Neural cell (in vitro differentiated cells): ENCODE data around the gene SF3B1. TPM values are rescaled to one million over a fixed set of nuclear protein-coding genes. Genes with fewer than 3 reads are reported as not detected.

Source experiments
- H2AFZ ChIP-seq: fragments of 200-600, 300-800 bp; sonication (generic), shearing (Covaris generic); 2 replicates; pipeline ENCODE4 v1.6.0; 2014; ENCODE audit warnings: low read depth, mild to moderate bottlenecking, antibody characterized with exemption, low read length, moderate library complexity
- H3F3A ChIP-seq: fragments of 200-600 bp; shearing (Covaris generic); 2 replicates; pipeline ENCODE4 v1.6.1; 2016; ENCODE audit warnings: mild to moderate bottlenecking, moderate library complexity, mixed read lengths, antibody characterized with exemption, low read length; ENCODE audit not compliant: insufficient read depth, poor library complexity, severe bottlenecking
- H3K27ac ChIP-seq: fragments of 200-600, 300-800 bp; sonication (generic), shearing (Covaris generic); 2 replicates; pipeline ENCODE4 v1.5.1; 2014; ENCODE audit warnings: mild to moderate bottlenecking, low read length, moderate library complexity
- H3K27me3 ChIP-seq: fragments of 300-800, 200-600 bp; sonication (generic), shearing (Covaris generic); 2 replicates; pipeline ENCODE4 v1.6.0; 2014; ENCODE audit warnings: mild to moderate bottlenecking, low read depth, low read length, moderate library complexity; ENCODE audit not compliant: insufficient read depth
- H3K36me3 ChIP-seq: fragments of 300-800, 200-600 bp; sonication (generic), shearing (Covaris generic); 2 replicates; pipeline ENCODE4 v1.5.1; 2014; ENCODE audit warnings: mild to moderate bottlenecking, antibody characterized with exemption, low read length, moderate library complexity; ENCODE audit not compliant: insufficient read depth
- H3K4me2 ChIP-seq: fragments of 300-800, 200-600 bp; sonication (generic), shearing (Covaris generic); 2 replicates; pipeline ENCODE4 v1.6.0; 2014; ENCODE audit warnings: mild to moderate bottlenecking, low read length
- H3K4me3 ChIP-seq: fragments of 300-800, 200-600 bp; sonication (generic), shearing (Covaris generic); 2 replicates; pipeline ENCODE4 v1.5.1; 2014; ENCODE audit warnings: mild to moderate bottlenecking, low read length, moderate library complexity
- H3K79me2 ChIP-seq: fragments of 200-600 bp; shearing (Covaris generic); replicated peaks from 2 replicates; pipeline ENCODE4 v1.6.0; 2014; ENCODE audit warnings: mild to moderate bottlenecking, low read length, moderate library complexity; ENCODE audit not compliant: insufficient read depth
- H3K9ac ChIP-seq: fragments of 300-800, 200-600 bp; sonication (generic), shearing (Covaris generic); 2 replicates; pipeline ENCODE4 v1.6.1; 2016; ENCODE audit warnings: mild to moderate bottlenecking, low read length, mixed read lengths
- H3K9me2 ChIP-seq: fragments of 200-600 bp; shearing (Covaris generic); 2 replicates; pipeline ENCODE4 v1.6.1; 2016; ENCODE audit warnings: mild to moderate bottlenecking, low read length, mixed read lengths; ENCODE audit not compliant: insufficient read depth
- H3K9me3 ChIP-seq: fragments of 200-600, 300-800 bp; sonication (generic), shearing (Covaris generic); 2 replicates; pipeline ENCODE4 v1.6.1; 2016; ENCODE audit warnings: mild to moderate bottlenecking, mixed run types, low read length, moderate library complexity, mixed read lengths
- H4K20me1 ChIP-seq: fragments of 200-600 bp; shearing (Covaris generic); 2 replicates; pipeline ENCODE4 v1.6.1; 2016; ENCODE audit warnings: mild to moderate bottlenecking, mixed run types; ENCODE audit not compliant: insufficient read depth
- CTCF ChIP-seq: fragments of 450-650 bp; IDR thresholded peaks from 2 replicates; pipeline ENCODE4 v1.5.1; 2014; ENCODE audit warnings: antibody characterized with exemption, mild to moderate bottlenecking, moderate library complexity; ENCODE audit not compliant: poor library complexity, severe bottlenecking
- EP300 ChIP-seq: fragments of 450-650 bp; conservative IDR thresholded peaks from 2 replicates; pipeline ENCODE4 v1.6.1; 2014; ENCODE audit warnings: antibody characterized with exemption, mild to moderate bottlenecking, moderate library complexity; ENCODE audit not compliant: poor library complexity, severe bottlenecking
- EZH2 ChIP-seq: fragments of 200-600, 300-800 bp; shearing (Covaris generic), sonication (generic); IDR thresholded peaks from 2 replicates; pipeline ENCODE4 v1.6.1; 2014; ENCODE audit warnings: antibody characterized with exemption, low read length, borderline replicate concordance, mild to moderate bottlenecking; ENCODE audit not compliant: insufficient read depth, poor library complexity, severe bottlenecking
- MXI1 ChIP-seq: fragments of 450-650 bp; conservative IDR thresholded peaks from 2 replicates; pipeline ENCODE4 v1.6.1; 2014; ENCODE audit warnings: antibody characterized with exemption, mild to moderate bottlenecking; ENCODE audit not compliant: poor library complexity, severe bottlenecking
- POLR2AphosphoS5 ChIP-seq: IDR thresholded peaks from 2 replicates; pipeline ENCODE4 v1.6.1; 2012
- RAD21 ChIP-seq: fragments of 450-650 bp; conservative IDR thresholded peaks from 2 replicates; pipeline ENCODE4 v1.6.1; 2014; ENCODE audit warnings: antibody characterized with exemption, mild to moderate bottlenecking, moderate library complexity
- REST ChIP-seq: IDR thresholded peaks from 2 replicates; pipeline ENCODE4 v1.6.1; 2012; ENCODE audit warnings: borderline replicate concordance
- SMC3 ChIP-seq: fragments of 450-650 bp; conservative IDR thresholded peaks from 2 replicates; pipeline ENCODE4 v1.6.1; 2014; ENCODE audit warnings: antibody characterized with exemption, mild to moderate bottlenecking, moderate library complexity; ENCODE audit not compliant: poor library complexity
- TAF1 ChIP-seq: IDR thresholded peaks from 2 replicates; pipeline ENCODE4 v1.6.1; 2012; ENCODE audit warnings: low read depth
- polyA plus RNA-seq: library from polyadenylated mRNA; depleted of rRNA; stranded (reverse); fragments of >200 nt; gene quantifications from 2 replicates; pipeline ENCODE4 v1.2.3, GENCODE V29; 2014

Gene SF3B1
- polyA plus RNA-seq, 1 donor from 2014 or later = 1,143 TPM

GRCh38 chr2:197472166-197472565 lies 37.3 kb upstream of the SF3B1 start:
- Histone ChIP-seq H3K4me3 (no peak overlapping the region), H3K79me2 (no peaks in the 10 kb centered on the region), H3K9me2 (no peaks in the 10 kb centered on the region), H3F3A (no peaks in the 10 kb centered on the region), H3K9ac (no peak overlapping the region), H3K36me3 (no peaks in the 10 kb centered on the region), H3K9me3 (no peaks in the 10 kb centered on the region), H3K27ac (no peak overlapping the region), H3K4me2 (no peak overlapping the region), H2AFZ (no peak overlapping the region), H4K20me1 (no peaks in the 10 kb centered on the region), H3K27me3 (no peaks in the 10 kb centered on the region)
- no peak for TF ChIP-seq SMC3
- no peak for TF ChIP-seq CTCF
- TF ChIP-seq RAD21 = no peak
- no peak for TF ChIP-seq EZH2
- TF ChIP-seq REST = no peak
- TF ChIP-seq POLR2AphosphoS5 = no peak
- TF ChIP-seq EP300 = no peak
- no peak for TF ChIP-seq MXI1
- TF ChIP-seq TAF1 = no peak

GRCh38 chr2:197464175-197464574 lies 29.3 kb upstream of the SF3B1 start:
- Histone ChIP-seq H3F3A (no peaks in the 10 kb centered on the region), H3K4me2 (no peak overlapping the region), H3K9ac (no peak overlapping the region), H2AFZ (no peak overlapping the region), H3K9me3 (no peaks in the 10 kb centered on the region), H3K4me3 (no peak overlapping the region), H3K36me3 (no peaks in the 10 kb centered on the region), H3K27me3 (no peaks in the 10 kb centered on the region), H4K20me1 (no peaks in the 10 kb centered on the region), H3K9me2 (no peaks in the 10 kb centered on the region), H3K79me2 (no peaks in the 10 kb centered on the region), H3K27ac (no peak overlapping the region)
- TF ChIP-seq CTCF = no peak
- no peak for TF ChIP-seq EP300
- TF ChIP-seq RAD21 = no peak
- no peak for TF ChIP-seq POLR2AphosphoS5
- TF ChIP-seq REST = no peak
- TF ChIP-seq MXI1 = no peak
- TF ChIP-seq TAF1 = no peak
- TF ChIP-seq SMC3 = no peak
- TF ChIP-seq EZH2 = no peak
